DMS 273 (cell line): ENCODE data around the gene TUBGCP3.
A peak's percentile ranks its signal among the peaks of the same experiment; 100 is the strongest.
"Not testable (repeated sequence)": the region's sequence is repeated elsewhere in the genome, so short reads cannot be mapped to it uniquely, and the experiment has no call there.

Experiments used
- DNase-seq: peaks from one replicate; lab custom pipeline; 2025; ENCODE audit not compliant: unreplicated experiment; lab: John Stamatoyannopoulos, UW

Gene TUBGCP3

GRCh38 chr13:112579310-112579843 lies 8.6 kb downstream of the TUBGCP3 start:
- no peak for DNase-seq

- DNase-seq: no peak
Observed at GRCh38 chr13:112576768-112577167, 11.2 kb downstream of the TUBGCP3 start.

- DNase-seq: no peak
Observed at GRCh38 chr13:112576191-112576590, 11.8 kb downstream of the TUBGCP3 start.

- peak; percentile 7 for DNase-seq
Observed at GRCh38 chr13:112575675-112576074, 12.3 kb downstream of the TUBGCP3 start.

DNA sequence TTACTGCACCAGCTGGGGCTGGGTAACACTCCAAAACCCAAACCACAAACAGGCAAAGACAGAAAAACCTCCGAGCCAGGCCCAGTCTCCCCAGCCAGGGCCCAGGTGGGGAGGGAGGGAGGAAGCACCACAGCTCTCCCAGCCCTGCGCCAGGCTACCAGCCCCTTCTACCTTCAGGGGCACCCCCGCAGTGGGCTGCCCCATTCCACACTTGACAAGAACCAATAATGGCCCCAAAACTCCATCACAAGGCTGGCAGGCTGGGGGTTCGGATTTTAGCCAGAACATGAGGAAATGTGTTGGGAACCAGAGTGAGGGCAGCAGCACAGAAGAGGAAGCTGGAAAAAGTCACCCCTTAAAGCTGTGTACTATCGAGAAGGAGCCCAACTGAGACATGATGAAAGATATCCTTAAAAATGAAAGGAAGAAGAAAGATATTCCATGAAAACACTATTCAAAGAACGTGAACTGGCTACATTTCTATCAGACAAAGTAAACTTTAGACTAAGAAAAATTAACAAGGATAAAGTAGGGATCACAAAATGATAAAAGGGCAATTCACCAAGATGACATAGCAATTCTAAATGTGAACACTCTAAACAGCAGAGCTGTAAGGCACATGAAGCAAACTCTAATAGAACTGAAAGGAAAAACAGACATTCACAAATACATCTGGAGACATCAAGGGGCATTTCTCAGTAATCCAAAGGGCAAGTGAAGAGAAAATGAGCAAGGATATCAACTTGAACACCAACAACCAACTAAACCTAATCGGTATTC lies 12.9 kb downstream of the TUBGCP3 start:
- DNase-seq: no peak

GRCh38 chr13:112574416-112574815 lies 13.5 kb downstream of the TUBGCP3 start:
- DNase-seq: no peak

DNA sequence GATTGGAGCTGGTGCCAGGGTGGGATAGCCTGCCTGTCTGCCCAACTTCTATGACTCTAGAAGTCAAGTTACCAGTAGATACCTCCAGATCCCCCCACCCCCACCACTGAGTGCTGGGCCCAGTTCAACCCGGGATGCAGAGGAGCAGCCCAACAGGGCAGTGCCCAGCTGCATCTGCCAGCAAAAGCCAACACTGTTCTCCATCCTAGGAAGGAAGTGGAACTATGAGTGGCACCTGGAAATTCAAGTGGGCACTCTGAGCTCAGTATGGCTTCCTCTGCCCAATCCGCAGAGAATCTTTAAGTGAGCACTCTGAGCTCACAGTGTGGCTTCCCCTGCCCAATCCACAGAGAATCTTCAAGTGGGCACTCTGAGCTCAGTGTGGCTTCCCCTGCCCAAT lies 14.2 kb downstream of the TUBGCP3 start:
- DNase-seq: no peak

- no peak for DNase-seq
Observed at GRCh38 chr13:112572366-112572765, 15.6 kb downstream of the TUBGCP3 start.

- no peak for DNase-seq
Observed at GRCh38 chr13:112569821-112570220, 18.1 kb downstream of the TUBGCP3 start.

- no peak for DNase-seq
Observed at GRCh38 chr13:112567161-112567862, 20.6 kb downstream of the TUBGCP3 start.

DNA sequence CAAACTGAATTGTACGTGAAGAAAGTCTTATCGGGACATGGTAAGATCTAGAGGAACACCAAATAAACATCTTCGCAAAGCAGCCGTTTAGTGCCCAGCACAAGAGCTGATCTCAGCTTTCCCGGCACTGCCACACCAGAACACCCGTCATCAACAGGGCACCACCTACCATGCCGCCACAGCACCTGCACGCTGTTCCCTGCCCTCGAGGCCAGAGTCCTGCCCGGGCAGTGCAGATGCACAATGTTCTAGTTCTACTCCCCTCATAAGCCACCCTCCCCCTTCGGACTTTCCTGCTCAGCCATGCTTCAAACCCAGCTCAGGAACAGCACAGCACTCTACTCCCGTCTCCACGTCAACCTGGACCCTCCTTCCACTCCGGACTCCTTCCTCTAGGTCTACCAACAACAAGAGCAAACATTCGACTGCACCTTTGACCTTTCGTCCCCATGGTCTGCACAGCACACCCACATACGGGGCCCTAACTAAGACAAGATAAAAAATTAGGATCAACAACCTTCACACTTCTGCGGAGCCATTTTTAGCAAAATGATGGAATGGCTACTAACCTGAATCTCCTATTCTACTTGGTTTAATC lies 25.1 kb downstream of the TUBGCP3 start:
- DNase-seq: no peak

DNA sequence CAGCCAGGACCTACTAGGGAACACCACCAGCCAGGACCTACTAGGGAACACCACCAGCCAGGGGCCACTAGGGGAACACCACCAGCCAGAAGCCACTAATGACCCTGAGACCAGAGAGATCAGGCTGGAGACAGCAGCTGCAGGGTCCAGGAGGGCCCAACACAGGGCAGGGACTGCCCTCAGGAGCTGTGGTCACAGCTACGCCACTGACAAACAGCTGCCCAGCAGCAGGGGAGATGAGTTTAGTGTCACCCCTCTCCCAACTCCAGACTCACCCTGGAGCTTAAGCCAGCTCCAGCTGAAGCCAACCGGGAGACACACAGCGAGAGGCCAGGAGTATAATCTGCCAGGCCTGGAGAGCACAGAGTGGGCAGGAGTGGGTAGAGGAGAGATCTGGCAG lies 25.7 kb downstream of the TUBGCP3 start:
- DNase-seq: no peak

DNA sequence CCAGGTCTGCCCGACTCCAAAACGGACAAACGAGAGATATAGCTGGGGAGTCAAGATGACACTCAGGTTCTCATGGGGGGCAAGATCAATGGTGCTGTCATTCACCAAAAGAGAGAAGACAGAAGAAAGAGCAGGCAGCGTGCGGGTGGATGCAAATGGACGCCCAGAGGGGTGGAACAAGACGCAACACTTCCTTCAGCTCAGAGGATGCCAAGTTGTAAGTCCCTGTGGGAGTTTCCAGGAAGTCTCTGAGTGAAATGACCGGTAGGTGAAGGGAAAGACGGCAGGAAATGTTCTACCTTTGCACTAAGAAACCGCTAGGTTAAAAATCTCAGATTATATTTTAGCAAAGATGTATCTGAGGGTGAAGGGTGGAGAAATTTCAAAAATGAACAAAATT lies 26.5 kb downstream of the TUBGCP3 start:
- no peak for DNase-seq

- DNase-seq: no peak
Observed at GRCh38 chr13:112558696-112559418, 29.1 kb downstream of the TUBGCP3 start.

DNA sequence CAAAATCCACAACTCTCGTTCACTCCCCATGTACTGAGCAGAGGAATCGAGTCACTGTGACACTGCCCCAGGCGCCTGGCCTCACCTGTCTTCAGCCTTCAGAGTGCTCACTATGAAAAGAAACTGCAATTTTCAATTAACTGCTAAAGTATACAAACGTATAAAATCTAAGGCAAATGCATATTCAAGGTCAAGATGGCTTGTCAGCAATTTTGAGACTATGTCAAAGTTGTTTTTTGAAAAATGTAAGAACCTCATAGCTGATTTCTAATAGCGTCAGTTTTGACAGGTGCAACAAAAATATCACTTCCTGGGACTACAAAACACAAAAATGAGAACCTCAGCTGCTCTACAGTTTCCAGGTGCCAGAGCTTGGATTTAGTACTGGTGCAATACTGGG lies 31.4 kb downstream of the TUBGCP3 start:
- no peak for DNase-seq

- no peak for DNase-seq
Observed at GRCh38 chr13:112554214-112554850, 33.6 kb downstream of the TUBGCP3 start.

GRCh38 chr13:112548975-112549374 lies 39.0 kb downstream of the TUBGCP3 start:
- DNase-seq: not testable (repeated sequence)

DNA sequence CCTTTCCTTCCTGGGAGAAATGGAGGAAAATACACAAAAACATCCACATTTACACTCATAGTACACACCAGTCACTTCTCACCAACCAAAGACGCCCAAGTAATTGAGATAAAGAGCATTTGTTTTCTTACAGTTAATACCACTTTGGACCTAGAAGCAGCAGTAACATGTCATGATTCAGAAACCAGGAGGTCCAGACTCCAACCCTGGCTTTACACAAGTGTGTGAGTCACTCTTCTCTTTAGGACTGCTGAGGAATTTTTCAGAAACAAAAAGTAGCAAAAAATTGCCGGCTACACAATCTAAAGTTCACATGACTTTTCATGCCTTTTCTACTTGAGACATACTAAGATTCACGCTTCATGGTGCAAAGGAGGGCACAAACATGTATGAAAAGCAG lies 42.1 kb downstream of the TUBGCP3 start:
- no peak for DNase-seq

DNA sequence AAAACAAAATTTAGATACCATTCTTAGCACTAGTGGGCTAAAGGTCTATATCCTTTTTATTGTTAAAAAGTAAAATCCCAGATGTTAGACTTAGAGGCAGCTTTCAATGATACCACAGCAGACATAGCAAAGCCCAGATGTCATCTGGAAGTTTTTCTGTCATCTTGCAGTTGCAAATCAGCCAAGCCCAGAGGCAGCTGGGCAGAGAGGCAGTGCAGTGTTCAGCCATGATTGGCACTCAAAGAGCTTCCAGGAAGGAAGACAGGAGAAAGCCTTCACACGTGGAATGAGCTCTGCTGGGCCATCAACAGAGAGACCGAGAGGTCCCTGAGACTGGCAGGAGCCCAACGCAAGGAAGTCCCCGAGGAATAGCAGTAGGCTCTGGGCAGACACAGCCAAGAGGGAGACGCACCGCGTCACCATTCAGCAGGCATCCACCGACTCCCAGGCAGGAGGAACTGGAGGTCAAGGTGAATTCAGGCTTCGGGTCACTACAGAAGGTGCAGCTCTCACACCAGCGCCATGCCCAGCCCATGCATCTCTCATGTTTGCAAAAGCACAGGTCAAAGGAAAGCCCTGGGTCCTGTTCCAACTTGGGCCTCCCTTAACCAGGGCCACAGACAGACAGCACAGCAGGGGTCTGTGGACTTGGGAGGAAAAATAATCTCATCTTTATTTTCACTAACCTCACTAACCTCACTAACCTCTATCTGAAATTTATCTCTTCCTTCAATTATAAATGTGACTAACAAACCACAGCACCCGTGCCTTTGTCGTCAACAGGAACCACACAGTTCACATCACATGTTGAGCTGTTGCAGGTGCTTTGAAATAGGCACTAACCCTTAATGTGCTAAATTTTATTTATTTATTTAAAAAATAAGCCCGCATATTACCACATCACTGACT lies 54.9 kb downstream of the TUBGCP3 start:
- no peak for DNase-seq
